ENCODE measurements around the gene TAF5.
A peak's percentile ranks its signal among the peaks of the same experiment; 100 is the strongest.
"Not testable (repeated sequence)": the region's sequence is repeated elsewhere in the genome, so short reads cannot be mapped to it uniquely, and the experiment has no call there.

The TAF5 gene

GRCh38 chr10:103367782-103368518 lies at the start of gene TAF5:
Gene TAF5 (plus strand): TSS chr10:103367976. CDS start chr10:103367990, 14 bp downstream.
- peak; percentile 96 for DNase-seq

- DNase-seq: peak; percentile 21
These were observed 39.9 kb upstream of the TAF5 start for GRCh38 chr10:103327906-103328305.

- peak; percentile 22 for DNase-seq
These were observed 33.7 kb upstream of the TAF5 start for GRCh38 chr10:103333934-103334520.

- no peak for DNase-seq
These were observed 33.2 kb upstream of the TAF5 start for GRCh38 chr10:103334567-103334966.

GRCh38 chr10:103336370-103336769 lies 31.4 kb upstream of the TAF5 start:
- no peak for DNase-seq

GRCh38 chr10:103350175-103350516 lies 17.6 kb upstream of the TAF5 start:
- DNase-seq: no peak

GRCh38 chr10:103350517-103351260 lies 17.1 kb upstream of the TAF5 start, which contains the start of gene PCGF6:
Gene PCGF6 (minus strand): TSS chr10:103351140. CDS start chr10:103351066, 74 bp downstream.
- peak; percentile 89 for DNase-seq

GRCh38 chr10:103353281-103353680 lies 14.5 kb upstream of the TAF5 start:
- DNase-seq: no peak

- DNase-seq: not testable (repeated sequence)
These were observed 13.2 kb upstream of the TAF5 start for GRCh38 chr10:103354567-103354966.

GRCh38 chr10:103355906-103356599 lies 11.7 kb upstream of the TAF5 start:
- DNase-seq: no peak

GRCh38 chr10:103359493-103359892 lies 8.3 kb upstream of the TAF5 start:
- not testable (repeated sequence) for DNase-seq

GRCh38 chr10:103360791-103361190 lies 7.0 kb upstream of the TAF5 start:
- DNase-seq: not testable (repeated sequence)

- DNase-seq: no peak
These were observed 396 bp upstream of the TAF5 start for GRCh38 chr10:103367379-103367781.

- DNase-seq: peak; percentile 12
These were observed 5.8 kb downstream of the TAF5 start for GRCh38 chr10:103373544-103373943.

GRCh38 chr10:103374263-103374662 lies 6.5 kb downstream of the TAF5 start:
- DNase-seq: no peak

- DNase-seq: no peak
These were observed 15.0 kb downstream of the TAF5 start for GRCh38 chr10:103382769-103383168.

- DNase-seq: no peak
These were observed 26.4 kb downstream of the TAF5 start for GRCh38 chr10:103394180-103394579.

GRCh38 chr10:103395754-103396066 lies 27.9 kb downstream of the TAF5 start:
- DNase-seq: no peak

GRCh38 chr10:103396067-103396788 lies 28.5 kb downstream of the TAF5 start, which contains the start of the genes ATP5MK and PDCD11:
Gene ATP5MK (minus strand): TSS chr10:103396475. CDS start chr10:103392457, 4,018 bp downstream.
Gene PDCD11 (plus strand): TSS chr10:103396626. CDS start chr10:103398427, 1,801 bp downstream.
- peak; percentile 99 for DNase-seq

GRCh38 chr10:103396789-103397087 lies 29.0 kb downstream of the TAF5 start:
- peak; percentile 11 for DNase-seq

GRCh38 chr10:103397191-103397825 lies 29.5 kb downstream of the TAF5 start:
- DNase-seq: no peak

- DNase-seq: no peak
These were observed 45.8 kb downstream of the TAF5 start for GRCh38 chr10:103413564-103413963.
